ENCODE results near the gene PLPP4.

GRCh38 chr10:120475844-120476791 lies 19.1 kb downstream of the PLPP4 start:
- no peak for TF ChIP-seq CTCF (IDR thresholded peaks at IDR 0.05; ENCODE audit: insufficient read depth, low read length, poor library complexity, severe bottlenecking)
- no peak for TF ChIP-seq EZH2phosphoT487 (conservative IDR thresholded peaks at IDR 0.05; ENCODE audit: low read length)

Data from SU-DHL-6 (cell line).